Measurements from ENCODE around the gene PLD4. TPM values are rescaled to one million over a fixed set of nuclear protein-coding genes. Genes with fewer than 3 reads are reported as not detected.
A peak's percentile ranks its signal among the peaks of the same experiment; 100 is the strongest.

The PLD4 gene
- total RNA-seq, 1 donor from 2014 or later = 2.6 TPM

- no peak for DNase-seq (ENCODE audit: low spot score)
Observed at GRCh38 chr14:104956290-104956890, 31.7 kb downstream of the PLD4 start.

DNA sequence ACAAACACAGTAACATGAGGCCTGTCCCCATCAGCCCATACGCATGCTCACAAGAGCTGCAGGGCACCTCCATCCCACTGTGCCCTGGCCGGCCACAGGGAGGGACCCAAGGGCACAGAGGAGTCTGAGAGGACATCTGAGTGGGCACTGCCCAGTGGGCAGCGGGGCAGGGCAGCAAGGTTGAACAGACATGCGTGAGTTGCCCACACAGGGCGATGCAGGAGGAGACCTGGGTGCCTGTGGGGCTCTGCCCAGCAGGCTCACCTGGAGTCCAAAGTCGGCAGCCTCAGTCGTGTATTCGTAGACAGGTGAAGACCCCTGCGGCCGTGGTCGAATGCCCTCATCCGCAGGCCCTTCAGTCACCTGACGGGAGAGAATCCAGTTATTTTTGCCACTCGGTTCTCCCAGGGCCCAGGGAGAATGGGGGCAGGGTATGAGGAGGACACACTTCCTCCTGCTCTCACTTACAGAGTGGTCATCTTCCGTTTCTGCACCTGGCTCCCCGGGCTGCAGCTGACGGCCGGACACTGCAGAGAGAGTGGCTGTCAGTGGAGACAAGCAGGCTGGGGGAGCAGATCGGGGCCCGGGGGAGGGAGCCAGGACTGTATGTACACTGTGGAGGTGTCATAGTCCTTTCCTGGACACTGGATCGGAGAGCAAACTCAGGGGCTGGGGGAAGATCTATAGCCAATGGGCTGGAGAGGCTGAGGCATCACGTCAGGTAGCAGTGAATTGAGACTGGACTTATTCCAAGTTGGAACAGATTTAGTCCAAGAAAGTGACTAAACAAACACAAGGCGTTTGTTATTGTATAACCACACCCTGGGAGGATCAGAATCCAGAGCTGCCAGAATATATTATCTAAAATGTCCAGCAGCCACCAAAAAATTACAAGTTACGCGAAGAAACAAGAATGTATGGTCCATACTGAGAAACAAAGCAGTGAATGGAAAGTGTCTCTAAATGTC, 32.8 kb downstream of the PLD4 start:
- no peak for DNase-seq (ENCODE audit: low spot score)

DNA sequence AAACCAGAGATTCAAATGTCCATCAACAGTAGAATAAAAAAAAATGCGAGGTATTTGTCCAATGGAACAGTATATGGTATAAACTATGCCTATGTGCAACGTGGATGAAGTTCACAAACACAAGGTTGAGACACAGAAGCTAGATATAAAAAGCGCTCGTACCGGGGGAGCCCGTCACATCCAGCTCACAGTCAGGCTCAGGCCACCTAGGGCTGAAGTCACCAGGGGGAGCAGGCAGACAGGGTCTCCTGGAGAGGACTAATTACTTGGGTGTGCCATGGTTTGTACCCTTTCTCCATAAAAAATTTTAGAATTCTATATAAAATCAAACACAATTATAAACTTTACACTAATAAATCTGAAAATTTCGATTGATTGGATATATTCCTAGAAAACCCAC, 39.9 kb downstream of the PLD4 start:
- no peak for DNase-seq (ENCODE audit: low spot score)

DNA sequence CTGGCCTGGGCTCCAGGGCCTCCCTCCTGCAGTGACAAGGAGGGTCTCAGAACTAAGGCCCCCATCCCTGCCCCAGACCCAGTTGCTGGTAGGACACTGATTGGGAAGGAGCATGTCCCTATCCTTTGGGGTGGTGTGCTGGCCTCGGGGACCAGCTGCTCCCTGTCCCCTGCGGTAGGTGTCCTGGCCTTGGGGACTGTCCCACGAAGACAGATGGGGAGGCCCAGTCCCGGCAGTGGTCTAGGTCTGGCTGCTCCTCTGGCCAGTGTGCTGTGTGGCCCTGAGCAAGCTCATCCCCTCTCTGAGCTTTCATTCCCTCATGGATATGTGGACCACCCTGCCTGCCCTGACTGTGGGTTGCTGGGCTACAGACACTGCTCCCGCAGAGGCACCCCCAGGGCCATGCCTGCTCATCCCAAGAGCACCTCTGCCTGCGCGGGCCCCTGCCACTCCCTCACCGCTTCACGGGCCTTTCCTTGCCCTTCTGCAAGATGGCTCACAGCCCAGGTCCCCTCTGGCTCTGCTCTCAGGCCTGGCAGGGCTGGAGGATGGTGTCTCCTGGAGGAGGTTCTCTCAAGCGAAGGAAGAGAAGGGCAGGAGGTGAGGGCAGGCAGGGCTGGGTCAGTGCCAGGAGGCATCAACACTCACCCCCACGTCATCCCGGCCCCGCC, 41.0 kb downstream of the PLD4 start:
- no peak for DNase-seq (ENCODE audit: low spot score)

DNA sequence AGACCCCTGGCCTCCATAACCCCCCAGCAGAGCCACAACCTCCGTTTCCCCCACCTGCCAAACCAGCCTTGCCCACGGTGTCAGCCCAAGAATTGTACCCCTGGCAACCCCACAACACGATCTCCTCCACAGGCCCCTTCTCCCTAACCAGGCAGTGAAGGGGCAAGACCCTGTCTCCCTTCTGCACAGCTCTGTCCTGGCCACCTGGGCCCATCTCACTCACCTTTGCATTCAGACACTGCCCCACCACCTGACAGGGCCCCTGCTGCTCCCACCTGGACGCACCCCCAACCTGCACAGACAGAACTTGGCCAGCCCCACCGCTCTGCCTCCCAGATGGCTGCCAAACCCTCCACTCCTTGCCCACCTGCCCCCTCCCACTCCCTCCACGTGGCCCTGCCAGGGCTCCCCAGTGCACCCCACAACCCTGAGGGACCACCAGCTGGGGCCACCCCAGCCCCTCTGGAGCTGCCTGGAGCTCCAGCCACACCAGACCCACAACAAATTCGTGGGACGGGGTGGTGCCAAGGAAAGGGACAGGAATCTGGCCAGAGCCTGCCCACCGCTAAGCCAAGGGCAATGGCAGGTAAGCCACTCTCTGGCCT, 41.7 kb downstream of the PLD4 start:
- no peak for DNase-seq (ENCODE audit: low spot score)

- no peak for DNase-seq (ENCODE audit: low spot score)
Observed at GRCh38 chr14:104966981-104967385, 42.3 kb downstream of the PLD4 start.

DNA sequence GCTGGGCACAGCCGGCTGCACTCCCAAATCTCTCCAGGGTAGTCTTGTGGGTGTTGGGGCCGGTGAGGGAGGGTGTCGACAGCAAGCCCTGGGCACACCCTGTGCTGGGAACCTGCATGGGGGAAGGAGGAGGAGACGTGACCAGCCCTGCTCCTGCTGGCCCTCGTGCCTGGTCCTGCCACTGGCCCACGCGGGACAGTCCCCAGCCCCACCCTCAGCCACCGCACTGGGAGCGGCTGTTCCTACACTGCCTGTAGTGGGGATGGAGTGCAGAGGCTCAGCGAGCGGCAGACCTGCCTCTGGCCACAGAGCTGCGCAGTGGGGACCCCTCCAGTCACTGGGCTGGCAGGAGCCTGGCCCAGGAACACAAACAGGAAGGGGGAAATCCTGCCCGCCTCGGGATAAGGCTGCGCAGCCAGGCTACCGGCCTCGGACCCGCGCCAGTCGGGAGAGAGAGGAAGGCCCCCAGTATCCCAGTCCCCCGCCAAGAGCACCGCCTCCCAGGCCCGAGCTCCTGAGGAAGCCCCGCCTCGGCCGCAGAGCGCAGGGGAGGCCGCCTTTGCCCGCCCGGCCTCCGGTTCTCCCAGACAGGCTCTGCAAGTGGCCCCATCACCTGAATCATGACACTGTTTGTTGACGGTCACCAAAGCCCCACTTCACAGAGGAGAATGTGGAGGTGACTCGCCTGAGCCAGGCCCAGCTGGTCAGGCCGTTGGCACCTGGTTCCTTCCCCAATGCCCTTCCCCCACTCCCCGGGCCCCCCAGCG, 42.9 kb downstream of the PLD4 start:
- peak; percentile 82 for DNase-seq (ENCODE audit: low spot score)

GRCh38 chr14:104968153-104968527, 43.5 kb downstream of the PLD4 start:
- DNase-seq (ENCODE audit: low spot score) = peak; percentile 90

DNA sequence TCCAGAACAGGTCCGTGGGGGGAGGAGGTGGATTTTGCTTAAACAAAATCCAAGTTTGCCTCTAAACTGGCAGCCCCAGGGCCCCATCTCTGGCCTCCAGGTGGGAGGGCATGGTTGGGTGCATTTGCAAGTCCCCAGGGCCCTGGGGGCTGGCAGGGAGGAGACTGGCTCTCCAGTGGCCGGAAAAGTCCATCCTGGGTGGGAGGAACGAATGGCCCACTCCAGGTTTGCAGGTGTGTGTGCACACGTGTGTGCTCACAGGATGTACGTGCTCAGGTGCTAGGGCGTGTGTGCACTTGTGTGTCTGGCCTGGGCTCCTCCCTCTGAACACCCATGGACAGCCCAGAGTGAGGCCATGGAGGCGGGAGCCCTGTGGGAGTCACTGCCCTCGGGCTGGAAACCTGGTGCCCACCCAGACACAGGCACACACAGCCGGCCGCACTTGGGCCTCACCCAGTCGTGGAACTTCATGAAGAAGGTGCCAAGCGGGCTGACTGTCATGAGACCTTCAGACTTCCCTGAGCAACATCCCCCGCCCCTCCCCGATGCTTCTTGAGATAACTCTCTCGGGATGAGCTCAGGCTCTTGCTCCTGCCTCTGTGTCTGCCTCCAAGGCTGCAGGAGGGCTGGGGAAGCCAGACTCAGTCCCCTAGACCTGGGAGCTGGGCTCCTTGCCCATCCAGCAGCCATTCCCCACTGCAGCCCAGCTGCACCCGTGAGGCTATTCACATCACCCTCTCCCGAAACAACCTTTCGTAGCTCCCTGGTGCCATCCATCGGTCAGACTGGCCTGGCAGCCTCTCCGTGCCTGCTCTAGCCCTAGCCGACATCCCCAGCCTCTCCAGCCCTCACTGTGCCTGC, 44.1 kb downstream of the PLD4 start:
- peak; percentile 70 for DNase-seq (ENCODE audit: low spot score)

DNA sequence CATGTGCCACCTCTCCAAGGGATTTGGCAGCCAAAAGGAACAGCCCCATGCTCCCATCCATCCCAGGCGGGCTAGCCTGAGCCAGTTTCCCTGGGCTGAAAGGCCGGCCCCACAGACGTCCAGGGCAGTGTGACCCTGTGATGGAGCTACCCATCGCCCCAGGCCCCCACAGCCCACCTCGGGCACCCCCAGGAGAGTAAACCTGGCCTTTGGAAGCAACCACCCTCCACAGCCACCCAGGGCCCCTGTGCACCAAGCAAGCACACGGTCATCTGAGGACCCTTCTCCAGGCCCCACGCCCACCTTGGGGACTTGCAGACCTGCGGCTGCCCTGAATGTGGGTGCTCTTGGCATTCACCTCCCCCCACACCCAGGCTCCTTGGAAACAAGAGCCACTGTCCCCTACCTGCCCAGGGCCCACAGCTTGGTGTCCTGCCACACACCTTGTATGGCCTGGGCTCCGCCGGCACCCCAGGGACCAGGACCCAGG, 45.1 kb downstream of the PLD4 start:
- no peak for DNase-seq (ENCODE audit: low spot score)

GRCh38 chr14:104970231-104971068, 45.8 kb downstream of the PLD4 start:
- DNase-seq (ENCODE audit: low spot score) = peak; percentile 70

- DNase-seq (ENCODE audit: low spot score) = no peak
Observed at GRCh38 chr14:104971447-104972240, 47.0 kb downstream of the PLD4 start.

GRCh38 chr14:104972301-104973134, 47.8 kb downstream of the PLD4 start:
- DNase-seq (ENCODE audit: low spot score) = peak; percentile 82

GRCh38 chr14:104973135-104973384, 48.4 kb downstream of the PLD4 start:
- DNase-seq (ENCODE audit: low spot score) = peak; percentile 94

- DNase-seq (ENCODE audit: low spot score) = peak; percentile 75
Observed at GRCh38 chr14:104973385-104974145, 48.9 kb downstream of the PLD4 start.

DNA sequence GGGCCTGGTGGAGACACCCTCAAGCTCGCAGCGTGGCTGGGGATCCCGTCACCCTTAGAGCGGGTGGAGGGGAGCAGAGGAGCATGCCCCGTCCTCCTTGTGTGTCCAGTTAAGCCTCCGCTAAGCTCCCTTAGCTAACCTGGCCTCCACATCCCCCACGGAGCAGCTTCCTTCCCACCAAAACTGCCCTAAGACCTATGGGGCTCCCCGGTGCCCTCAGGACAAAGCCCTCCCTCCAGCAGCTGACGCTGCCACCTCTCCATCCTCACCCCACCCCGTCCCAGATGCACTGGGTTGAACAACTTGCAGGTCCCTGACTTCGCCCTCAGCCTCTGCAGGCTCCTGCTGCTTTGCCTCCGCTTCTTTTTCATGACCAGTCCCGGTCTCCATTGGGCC, 49.5 kb downstream of the PLD4 start:
- no peak for DNase-seq (ENCODE audit: low spot score)

Data from ureter (tissue), 1 donor.